Fibroblast of skin of abdomen (primary cell): ENCODE results near the gene TSKU.

Experiments
- DNase-seq: peaks from one replicate; pipeline ENCODE4 v3.0.0-alpha.2; 2013

The TSKU gene

GRCh38 chr11:76752321-76753143, 30.6 kb upstream of the TSKU start:
- peak; percentile 91 for DNase-seq

GRCh38 chr11:76753449-76753848, 29.7 kb upstream of the TSKU start:
- DNase-seq, result no peak

- DNase-seq, result no peak
Measured at GRCh38 chr11:76753950-76754349, 29.2 kb upstream of the TSKU start.

- no peak for DNase-seq
Measured at GRCh38 chr11:76756341-76756741, 26.8 kb upstream of the TSKU start.

- DNase-seq, result no peak
Measured at GRCh38 chr11:76758311-76758710, 24.8 kb upstream of the TSKU start.

- no peak for DNase-seq
Measured at GRCh38 chr11:76759092-76759491, 24.1 kb upstream of the TSKU start.

- DNase-seq, result no peak
Measured at GRCh38 chr11:76759517-76759916, 23.6 kb upstream of the TSKU start.

GRCh38 chr11:76760236-76760635, 22.9 kb upstream of the TSKU start:
- DNase-seq, result no peak

- DNase-seq, result no peak
Measured at GRCh38 chr11:76761718-76762355, 21.3 kb upstream of the TSKU start.

GRCh38 chr11:76762356-76762752, 20.8 kb upstream of the TSKU start:
- DNase-seq, result no peak

GRCh38 chr11:76762867-76763572, 20.1 kb upstream of the TSKU start:
- no peak for DNase-seq

- DNase-seq, result peak; percentile 82
Measured at GRCh38 chr11:76763573-76764346, 19.4 kb upstream of the TSKU start.

- no peak for DNase-seq
Measured at GRCh38 chr11:76764941-76765665, 18.1 kb upstream of the TSKU start.

GRCh38 chr11:76765863-76766350, 17.2 kb upstream of the TSKU start:
- no peak for DNase-seq

- no peak for DNase-seq
Measured at GRCh38 chr11:76766521-76766920, 16.6 kb upstream of the TSKU start.

GRCh38 chr11:76767659-76768058, 15.5 kb upstream of the TSKU start:
- DNase-seq, result no peak

GRCh38 chr11:76768088-76768908, 14.9 kb upstream of the TSKU start:
- peak; percentile 31 for DNase-seq

- DNase-seq, result peak; percentile 74
Measured at GRCh38 chr11:76768909-76769560, 14.1 kb upstream of the TSKU start.

GRCh38 chr11:76769645-76770586, 13.2 kb upstream of the TSKU start:
- no peak for DNase-seq
